Gastroesophageal sphincter (tissue), 4 donors: Measurements from ENCODE around the gene PPARA. TPM values are rescaled to one million over a fixed set of nuclear protein-coding genes. Genes with fewer than 3 reads are reported as not detected.

Experiments used
- ATAC-seq: fragments of 150-250 bp; one replicate; pipeline ENCODE4 v1.9.1; 2016; ENCODE audit warnings: mild to moderate bottlenecking, moderate library complexity
- H3K27ac ChIP-seq, 4 donors: fragments of 200-600 bp; sonication (generic) in 3 of 4; 1 replicate in 3 of 4; 2 replicates in 1 of 4; pipeline ENCODE4 v1.5.1; 2016 to 2019
- H3K27me3 ChIP-seq: fragments of 200-600 bp; sonication (generic); one replicate; pipeline ENCODE4 v1.5.1; 2019
- H3K36me3 ChIP-seq, 2 donors: fragments of 200-600 bp; sonication (generic); one replicate each; pipeline ENCODE4 v1.5.1; 2019; ENCODE audit warnings: control low read depth in 1 of 2
- H3K4me1 ChIP-seq, 3 donors: fragments of 200-600 bp; sonication (generic); 1 replicate in 2 of 3; 2 replicates in 1 of 3; pipeline ENCODE4 v1.5.1; 2016 to 2019; ENCODE audit warnings: control low read depth in 2 of 3
- H3K4me3 ChIP-seq, 2 donors: fragments of 200-600 bp; sonication (generic); one replicate each; pipeline ENCODE4 v1.5.1; 2019; ENCODE audit warnings: mild to moderate bottlenecking in 1 of 2, moderate library complexity in 1 of 2
- H3K9me3 ChIP-seq, 3 donors: fragments of 200-600 bp; sonication (generic); one replicate each; pipeline ENCODE4 v1.5.1; 2017 to 2019; ENCODE audit warnings: control low read depth in 2 of 3
- EP300 ChIP-seq: sonication (generic); formaldehyde crosslinking; IDR thresholded peaks from one replicate; pipeline ENCODE4 v1.6.1; 2017; ENCODE audit warnings: antibody characterized with exemption, mild to moderate bottlenecking
- POLR2A ChIP-seq, 2 donors: fragments of 450-650 bp; IDR thresholded peaks; one replicate each; pipeline ENCODE4 v1.6.1; 2017; ENCODE audit warnings: antibody characterized with exemption in 2 of 2, mild to moderate bottlenecking in 2 of 2, moderate library complexity in 1 of 2
- POLR2AphosphoS5 ChIP-seq: sonication (generic); formaldehyde crosslinking; IDR thresholded peaks from one replicate; pipeline ENCODE4 v1.6.1; 2017; ENCODE audit warnings: antibody characterized with exemption
- WGBS, 2 donors: methylation state at CpG; one replicate each; pipeline ENCODE4 v1.1.5; 2018; ENCODE audit warnings: low coverage in 1 of 2; 5-methylcytosine and 5-hydroxymethylcytosine counted together
- total RNA-seq, 4 donors: library from RNA; depleted of rRNA; stranded (reverse); fragments of >200 nt; gene quantifications; one replicate each; pipeline ENCODE4 v1.1.0, GENCODE V29; 2016
- TF ChIP-seq, protein P1 (sequence below), 4 experiments: fragments of 200-600 bp in 2 of 4; fragments of 450-650 bp in 2 of 4; sonication (generic) in 1 of 4; IDR thresholded peaks; one replicate each; pipeline ENCODE4 v1.5.1; 2017 to 2019; ENCODE audit warnings: antibody characterized with exemption in 4 of 4, mild to moderate bottlenecking in 2 of 4, moderate library complexity in 2 of 4

Gene PPARA
- total RNA-seq, 4 donors from 2014 or later = 19.5 to 28.5 (median 26.9) TPM

DNA sequence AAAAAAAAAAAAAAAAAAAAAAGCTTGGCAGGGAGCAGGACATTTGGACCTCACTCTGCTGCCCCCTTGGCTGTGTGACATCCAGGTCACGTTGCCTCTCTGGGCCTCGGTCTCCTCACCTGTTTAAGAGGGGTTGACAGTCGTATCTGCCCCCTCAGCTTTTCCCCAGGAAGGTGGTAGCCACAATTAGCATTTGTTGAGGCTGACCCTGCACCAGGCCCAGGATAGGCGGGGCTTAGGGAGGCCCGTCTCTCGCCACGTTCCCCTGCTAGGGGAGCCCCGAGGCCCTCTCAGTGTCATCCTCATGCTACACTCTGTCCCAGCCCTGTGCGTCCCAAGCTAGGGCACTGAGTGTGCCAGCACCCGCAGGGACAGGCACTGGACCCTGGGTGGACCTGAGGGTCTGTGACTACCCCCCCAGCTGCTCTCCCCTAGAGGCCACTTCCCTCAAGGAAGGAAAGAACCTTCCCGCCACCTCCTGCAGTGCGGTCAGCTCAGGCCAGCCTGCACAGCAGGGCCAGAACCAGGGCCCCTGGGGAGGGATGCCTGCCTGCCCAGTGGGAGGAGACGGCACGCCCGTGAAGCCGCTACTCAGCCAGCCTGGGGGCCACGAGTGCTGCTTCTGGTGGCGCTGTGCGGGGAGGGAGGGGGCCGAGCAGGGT, 38.5 kb upstream of the PPARA start:
- WGBS, 2 donors = 63% methylated on average over 4 of the region's 20 CpGs; no CpG with 5 or more reads in 1 of the 2 donors
- H3K36me3 ChIP-seq = peaks cover 0 to 71% of the 10 kb centered on the region in 2 donors
- no peak overlapping the region for H3K4me3 ChIP-seq
- ATAC-seq = no peak
- TF ChIP-seq, protein P1, sequence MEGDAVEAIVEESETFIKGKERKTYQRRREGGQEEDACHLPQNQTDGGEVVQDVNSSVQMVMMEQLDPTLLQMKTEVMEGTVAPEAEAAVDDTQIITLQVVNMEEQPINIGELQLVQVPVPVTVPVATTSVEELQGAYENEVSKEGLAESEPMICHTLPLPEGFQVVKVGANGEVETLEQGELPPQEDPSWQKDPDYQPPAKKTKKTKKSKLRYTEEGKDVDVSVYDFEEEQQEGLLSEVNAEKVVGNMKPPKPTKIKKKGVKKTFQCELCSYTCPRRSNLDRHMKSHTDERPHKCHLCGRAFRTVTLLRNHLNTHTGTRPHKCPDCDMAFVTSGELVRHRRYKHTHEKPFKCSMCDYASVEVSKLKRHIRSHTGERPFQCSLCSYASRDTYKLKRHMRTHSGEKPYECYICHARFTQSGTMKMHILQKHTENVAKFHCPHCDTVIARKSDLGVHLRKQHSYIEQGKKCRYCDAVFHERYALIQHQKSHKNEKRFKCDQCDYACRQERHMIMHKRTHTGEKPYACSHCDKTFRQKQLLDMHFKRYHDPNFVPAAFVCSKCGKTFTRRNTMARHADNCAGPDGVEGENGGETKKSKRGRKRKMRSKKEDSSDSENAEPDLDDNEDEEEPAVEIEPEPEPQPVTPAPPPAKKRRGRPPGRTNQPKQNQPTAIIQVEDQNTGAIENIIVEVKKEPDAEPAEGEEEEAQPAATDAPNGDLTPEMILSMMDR (IDR thresholded peaks at IDR 0.05) = no peak
- no peak for TF ChIP-seq POLR2AphosphoS5
- TF ChIP-seq POLR2A (IDR thresholded peaks at IDR 0.05) = no peak
- TF ChIP-seq EP300 = no peak
- peaks cover 7 to 100% (median 80%) of the 10 kb centered on the region in 3 donors for H3K4me1 ChIP-seq
- H3K9me3 ChIP-seq = no peaks in the 10 kb centered on the region
- peak overlapping the region; percentile 4 to 97 (median 78) for H3K27ac ChIP-seq
- H3K27me3 ChIP-seq = no peaks in the 10 kb centered on the region

- peaks cover 0 to 65% of the 10 kb centered on the region in 2 donors for H3K36me3 ChIP-seq
- no peak overlapping the region for H3K4me3 ChIP-seq
- H3K27ac ChIP-seq = peak overlapping the region; percentile 4 to 97 (median 78)
- H3K27me3 ChIP-seq = no peaks in the 10 kb centered on the region
- WGBS, 2 donors = 62% methylated on average over 19 of the region's 20 CpGs; no CpG with 5 or more reads in 1 of the 2 donors
- H3K4me1 ChIP-seq = peaks cover 5 to 99% (median 75%) of the 10 kb centered on the region in 3 donors
- TF ChIP-seq EP300 = no peak
- no peak for TF ChIP-seq POLR2AphosphoS5
- TF ChIP-seq, protein P1 (IDR thresholded peaks at IDR 0.05) = no peak
- TF ChIP-seq POLR2A (IDR thresholded peaks at IDR 0.05) = no peak
- no peaks in the 10 kb centered on the region for H3K9me3 ChIP-seq
- no peak for ATAC-seq
These were observed 37.9 kb upstream of the PPARA start for GRCh38 chr22:46112405-46112804.

GRCh38 chr22:46113110-46113909, 37.0 kb upstream of the PPARA start:
- 20% methylated on average over 1 of the region's 25 CpGs; no CpG with 5 or more reads in 1 of the 2 donors for WGBS, 2 donors
- Histone ChIP-seq H3K4me3 (no peak overlapping the region), H3K27ac (peak overlapping the region; percentile 2 to 97 (median 78)), H3K27me3 (no peaks in the 10 kb centered on the region), H3K9me3 (no peaks in the 10 kb centered on the region), H3K4me1 (peaks cover 0 to 90% (median 66%) of the 10 kb centered on the region in 3 donors), H3K36me3 (peaks cover 0 to 56% of the 10 kb centered on the region in 2 donors)
- TF ChIP-seq, protein P1 (IDR thresholded peaks at IDR 0.05) = no peak
- TF ChIP-seq POLR2AphosphoS5 = no peak
- no peak for TF ChIP-seq POLR2A (IDR thresholded peaks at IDR 0.05)
- no peak for TF ChIP-seq EP300
- ATAC-seq = no peak

DNA sequence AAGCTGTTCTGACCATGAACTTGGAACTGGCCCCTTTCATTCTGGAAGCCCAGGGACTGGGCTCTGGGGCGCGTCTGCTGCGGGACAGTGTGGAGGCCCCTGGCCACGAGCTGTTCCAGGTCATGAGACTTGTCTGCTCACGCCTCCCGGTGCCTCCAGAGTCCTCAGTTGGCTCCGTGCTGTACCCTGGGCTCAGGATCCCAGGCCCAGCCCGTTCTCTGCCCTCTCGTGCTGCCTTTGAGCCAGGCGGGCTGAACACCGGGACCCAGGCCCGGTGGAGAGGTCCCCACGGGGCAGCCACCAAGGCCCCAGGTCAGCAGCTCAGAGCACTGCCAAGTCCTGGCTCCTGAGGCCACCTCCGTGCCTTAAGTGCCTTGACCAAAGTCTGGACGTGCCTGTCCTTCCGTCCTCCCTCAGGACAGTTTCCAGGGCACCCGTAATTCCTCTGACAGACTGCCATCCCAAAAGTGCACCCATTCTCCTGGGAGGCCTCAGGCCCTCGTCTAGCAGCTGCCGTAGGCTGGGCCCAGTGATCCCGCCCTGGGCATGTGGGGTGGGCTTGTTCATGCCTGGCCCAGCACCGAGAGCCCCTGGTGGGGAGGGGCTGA, 36.3 kb upstream of the PPARA start:
- no peak for TF ChIP-seq EP300
- TF ChIP-seq, protein P1 (IDR thresholded peaks at IDR 0.05) = no peak
- no peak for TF ChIP-seq POLR2A (IDR thresholded peaks at IDR 0.05)
- no peak for TF ChIP-seq POLR2AphosphoS5
- Histone ChIP-seq H3K9me3 (no peaks in the 10 kb centered on the region), H3K4me3 (no peak overlapping the region), H3K36me3 (peaks cover 0 to 49% of the 10 kb centered on the region in 2 donors), H3K4me1 (peaks cover 0 to 83% (median 59%) of the 10 kb centered on the region in 3 donors), H3K27me3 (no peaks in the 10 kb centered on the region), H3K27ac (peak overlapping the region; percentile 4 to 97 (median 78))
- peak; percentile 24 for ATAC-seq
- no CpG with 5 or more reads among the region's 21 CpGs for WGBS, 2 donors
